Stimulated activated CD4-positive, alpha-beta T cell treated with anti-CD3 and anti-CD28 coated beads, Interleukin-12 subunit alpha, Interleukin-12 subunit beta, amount 100 ng/mL, for 48 hours (primary cell): Measurements from ENCODE around the gene OR4K13.

Experiments
- DNase-seq, 3 donors: peaks; one replicate each; pipeline ENCODE4 v3.0.0-alpha.2; 2020; ENCODE audit warnings: low read depth in 2 of 3, low spot score in 1 of 3

The OR4K13 gene

DNA sequence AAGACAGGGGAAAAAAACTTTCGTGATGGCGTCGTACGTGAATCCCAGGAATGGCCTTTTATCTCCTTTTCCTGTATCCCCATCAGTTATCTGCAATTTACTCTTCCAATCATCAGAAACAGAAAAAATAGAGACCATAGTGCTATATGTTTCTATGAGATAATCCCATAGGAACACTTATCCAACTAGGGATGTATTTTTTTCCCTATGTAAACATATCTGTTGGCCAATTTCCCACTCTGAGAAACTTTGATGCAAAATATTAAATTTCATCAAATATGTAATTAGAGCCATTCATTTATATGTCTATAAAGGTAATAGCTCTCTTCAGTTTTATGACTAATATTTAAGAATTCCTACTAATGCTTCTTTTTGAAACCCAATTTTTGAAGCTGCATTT, at the start of gene OR4K13:
OR4K13 (minus strand) TSS at position 101 of the 400 bp plus-strand sequence. CDS start 1,280 bp downstream, outside the sequence.
- no peak for DNase-seq

- no peak for DNase-seq
These were observed 23.9 kb upstream of the OR4K13 start, which contains the start of gene OR4L1 for GRCh38 chr14:20059745-20060144. TSS of gene OR4L1 (plus strand) at chr14:20060045. CDS start at chr14:20060045, 0 bp downstream.

DNA sequence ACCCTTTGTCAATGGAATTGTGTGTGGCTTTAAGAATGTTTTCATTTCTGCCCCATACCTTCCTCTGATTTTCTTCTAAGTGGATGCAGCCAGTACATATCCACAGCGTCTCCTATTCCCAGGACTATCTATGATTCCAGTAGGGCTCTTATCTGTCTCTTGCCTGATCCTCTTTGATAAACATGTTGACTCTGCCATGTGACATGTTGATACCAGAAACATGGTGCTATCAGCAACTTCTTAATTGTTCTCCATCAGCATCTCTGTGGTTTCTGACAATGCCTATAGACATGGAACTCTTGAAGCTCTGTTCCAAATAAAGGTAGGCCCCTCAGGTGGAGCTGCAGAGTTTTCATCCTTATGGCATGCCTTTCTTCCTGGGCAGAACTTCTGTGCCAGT, 12.4 kb upstream of the OR4K13 start:
- DNase-seq: no peak

DNA sequence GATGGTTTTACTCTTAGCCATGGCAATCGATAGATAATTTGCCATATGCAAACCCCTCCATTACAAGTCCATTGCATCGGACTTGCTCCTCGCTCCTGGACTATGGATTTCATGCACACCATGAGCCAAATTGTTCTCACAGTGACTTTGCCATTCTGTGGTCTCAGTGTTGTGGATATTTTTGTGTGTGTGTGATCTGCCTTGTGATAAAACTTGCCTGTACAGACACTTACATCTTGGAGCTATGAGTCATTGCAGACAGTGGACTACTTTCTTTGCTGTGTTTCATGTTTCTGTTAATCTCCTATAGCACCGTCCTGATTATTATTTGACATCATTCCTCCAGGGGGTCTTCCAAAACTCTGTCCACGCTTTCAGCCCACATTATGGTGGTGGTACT, 8.4 kb upstream of the OR4K13 start:
- no peak for DNase-seq

- DNase-seq: no peak
These were observed 389 bp downstream of the OR4K13 start for GRCh38 chr14:20035449-20035848.

GRCh38 chr14:20031058-20031457, 4.8 kb downstream of the OR4K13 start:
- DNase-seq: no peak

DNA sequence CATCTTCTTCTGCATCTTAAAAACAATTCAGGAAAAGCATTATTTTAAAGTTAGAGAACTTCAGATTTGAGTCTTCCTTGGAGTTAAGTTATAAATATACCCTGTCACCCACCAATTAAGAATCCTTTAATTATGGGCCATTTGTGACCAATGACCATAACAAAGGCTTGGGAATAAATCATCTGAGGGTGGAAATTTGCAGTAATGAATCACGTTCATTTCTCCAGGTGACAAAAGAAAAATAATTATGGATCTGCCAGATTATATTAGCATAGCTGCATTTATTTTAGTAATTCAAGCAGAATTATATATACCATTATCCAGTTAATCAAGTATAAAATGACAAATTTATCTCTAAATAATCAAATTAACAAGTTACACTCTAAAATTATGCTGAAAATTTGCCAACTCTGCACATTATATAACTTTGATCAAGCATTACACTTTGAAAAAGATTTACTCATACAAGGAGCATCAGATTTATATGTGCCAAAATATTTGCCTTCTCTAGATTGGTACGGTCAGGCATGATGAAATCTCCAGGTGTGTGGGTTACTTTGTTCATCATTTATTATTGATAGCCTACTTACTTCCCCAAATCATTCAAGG, 16.5 kb downstream of the OR4K13 start, which contains the start of gene OR4K14:
OR4K14 (minus strand) TSS at position 51 of the 609 bp plus-strand sequence. CDS start 4,114 bp downstream, outside the sequence.
- DNase-seq: no peak

- no peak for DNase-seq
These were observed 27.7 kb downstream of the OR4K13 start for GRCh38 chr14:20008156-20008555.

DNA sequence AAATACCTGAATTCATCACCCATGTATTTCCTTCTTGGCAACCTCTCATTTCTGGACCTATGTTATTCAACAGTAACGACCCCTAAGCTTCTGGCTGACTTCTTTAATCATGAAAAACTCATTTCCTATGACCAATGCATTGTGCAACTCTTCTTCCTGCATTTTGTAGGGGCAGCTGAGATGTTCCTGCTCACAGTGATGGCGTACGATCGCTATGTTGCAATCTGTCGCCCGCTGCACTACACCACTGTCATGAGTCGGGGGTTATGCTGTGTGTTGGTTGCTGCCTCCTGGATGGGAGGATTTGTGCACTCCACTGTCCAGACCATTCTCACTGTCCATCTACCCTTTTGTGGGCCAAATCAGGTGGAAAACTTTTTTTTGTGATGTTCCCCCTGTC, 33.5 kb downstream of the OR4K13 start:
- DNase-seq: no peak

GRCh38 chr14:20001863-20002262, 34.0 kb downstream of the OR4K13 start, which contains the start of gene OR4Q2:
TSS of gene OR4Q2 (plus strand) at chr14:20002163.
- no peak for DNase-seq

- no peak for DNase-seq
These were observed 42.4 kb downstream of the OR4K13 start for GRCh38 chr14:19993438-19993837.
